ENCODE data around the gene NARS2. TPM values are rescaled to one million over a fixed set of nuclear protein-coding genes. Genes with fewer than 3 reads are reported as not detected.
"Not testable (repeated sequence)": the region's sequence is repeated elsewhere in the genome, so short reads cannot be mapped to it uniquely, and the experiment has no call there.

NARS2 gene
- total RNA-seq, 3 donors from 2014 or later, result 13.3 to 21.8 (median 19.0) TPM

DNA sequence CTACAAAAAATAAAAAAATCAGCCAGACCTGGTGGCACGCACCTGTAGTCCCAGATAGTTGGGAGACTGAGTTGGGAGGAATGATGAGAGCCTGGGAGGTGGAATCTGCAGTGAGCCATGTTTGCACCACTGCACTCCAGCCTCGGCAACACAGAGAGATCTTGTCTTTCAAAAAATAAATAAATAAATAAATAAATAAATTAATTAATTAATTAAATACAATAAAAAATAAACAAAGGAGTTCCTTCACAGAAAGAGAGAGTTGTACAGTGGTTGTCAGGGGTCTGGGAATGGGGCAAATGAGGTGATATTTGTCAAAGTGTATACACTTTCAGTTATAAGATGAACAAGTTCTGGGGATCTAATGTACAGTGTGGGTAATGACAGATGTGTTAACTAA lies 107.3 kb downstream of the NARS2 start:
- intact Hi-C loops (cut with DNase I; ENCODE audit: low total_unique reads), result no loop called here
- Histone ChIP-seq H3K36me3 (no peaks in the 10 kb centered on the region), H3K27ac (no peak overlapping the region), H3K4me3 (no peak overlapping the region), H3K9me3 (no peaks in the 10 kb centered on the region), H3K4me1 (no peaks in the 10 kb centered on the region), H3K27me3 (no peaks in the 10 kb centered on the region)
- TF ChIP-seq POLR2AphosphoS5 (IDR thresholded peaks at IDR 0.05) (no peak), POLR2A (IDR thresholded peaks at IDR 0.05) (no peak), CTCF (IDR thresholded peaks at IDR 0.05) (no peak)
- DNase-seq (ENCODE audit: low spot score in 2 of 2), result no peak

GRCh38 chr11:78465169-78465942 lies 109.3 kb downstream of the NARS2 start:
- Histone ChIP-seq H3K27ac (peak overlapping the region in 1 of 2 donors; percentile 43), H3K9me3 (no peaks in the 10 kb centered on the region), H3K27me3 (no peaks in the 10 kb centered on the region), H3K4me3 (no peak overlapping the region), H3K36me3 (no peaks in the 10 kb centered on the region), H3K4me1 (no peaks in the 10 kb centered on the region)
- TF ChIP-seq POLR2AphosphoS5 (IDR thresholded peaks at IDR 0.05) (no peak), CTCF (IDR thresholded peaks at IDR 0.05) (no peak), POLR2A (IDR thresholded peaks at IDR 0.05) (no peak)
- no peak for DNase-seq (ENCODE audit: low spot score in 2 of 2)
- intact Hi-C loops (cut with DNase I; ENCODE audit: low total_unique reads), result no loop called here

- DNase-seq (ENCODE audit: low spot score in 2 of 2); H3K36me3 ChIP-seq; H3K9me3 ChIP-seq; intact Hi-C loops (cut with DNase I; ENCODE audit: low total_unique reads); H3K4me1 ChIP-seq; H3K4me3 ChIP-seq; H3K27me3 ChIP-seq: not testable (repeated sequence)
- peak overlapping the region in 1 of 2 donors; percentile 43 for H3K27ac ChIP-seq
Observed at GRCh38 chr11:78464787-78465168, 109.9 kb downstream of the NARS2 start.

DNA sequence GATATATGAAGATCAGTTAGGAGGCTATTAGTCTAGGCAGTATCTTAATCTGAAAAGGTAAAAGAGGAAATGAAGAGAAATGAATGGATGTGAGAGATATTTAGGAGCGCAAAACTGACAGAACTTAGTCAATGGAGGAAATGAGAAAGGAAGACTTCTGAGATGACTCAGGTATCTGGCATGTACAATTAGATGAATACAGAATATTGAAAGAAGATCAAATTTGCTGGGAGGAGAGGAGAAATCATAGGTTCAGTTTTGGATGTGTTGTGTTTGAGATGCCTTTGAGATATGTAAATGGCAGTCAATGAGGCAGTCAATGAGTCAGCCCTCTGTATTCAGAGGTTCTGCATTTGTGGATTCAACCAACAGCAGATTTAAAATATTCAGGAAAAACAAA lies 114.2 kb downstream of the NARS2 start:
- DNase-seq (ENCODE audit: low spot score in 2 of 2), result no peak
- H3K4me3 ChIP-seq, result no peak overlapping the region
- H3K4me1 ChIP-seq, result no peaks in the 10 kb centered on the region
- no peaks in the 10 kb centered on the region for H3K36me3 ChIP-seq
- no peak for TF ChIP-seq POLR2A (IDR thresholded peaks at IDR 0.05)
- TF ChIP-seq CTCF (IDR thresholded peaks at IDR 0.05), result no peak
- no peak for TF ChIP-seq POLR2AphosphoS5 (IDR thresholded peaks at IDR 0.05)
- H3K27me3 ChIP-seq, result no peaks in the 10 kb centered on the region
- H3K27ac ChIP-seq, result no peak overlapping the region
- H3K9me3 ChIP-seq, result no peaks in the 10 kb centered on the region
- intact Hi-C loops (cut with DNase I; ENCODE audit: low total_unique reads), result no loop called here

DNA sequence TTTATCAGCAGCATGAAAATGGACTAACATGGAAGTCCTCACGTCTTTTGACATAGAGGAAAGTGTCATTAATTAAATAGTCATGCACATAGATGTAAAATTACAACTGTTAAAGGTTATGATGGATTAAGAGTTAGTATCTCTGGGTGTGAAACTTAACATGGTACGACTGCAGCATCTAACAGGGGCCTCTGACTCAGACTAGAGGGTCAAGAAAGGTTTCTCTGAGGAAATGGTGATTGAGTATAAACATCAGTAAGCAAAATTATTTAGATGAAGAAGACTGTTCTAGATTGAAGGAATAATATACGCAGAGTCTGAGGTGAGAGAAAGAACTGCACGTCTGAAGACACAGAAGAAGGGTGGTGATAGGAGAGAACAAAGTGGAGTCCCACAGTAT lies 114.9 kb downstream of the NARS2 start:
- no peak for DNase-seq (ENCODE audit: low spot score in 2 of 2)
- Histone ChIP-seq H3K4me1 (no peaks in the 10 kb centered on the region), H3K4me3 (no peak overlapping the region), H3K9me3 (no peaks in the 10 kb centered on the region), H3K27me3 (no peaks in the 10 kb centered on the region), H3K27ac (no peak overlapping the region), H3K36me3 (no peaks in the 10 kb centered on the region)
- intact Hi-C loops (cut with DNase I; ENCODE audit: low total_unique reads), result no loop called here
- TF ChIP-seq POLR2AphosphoS5 (IDR thresholded peaks at IDR 0.05) (no peak), CTCF (IDR thresholded peaks at IDR 0.05) (no peak), POLR2A (IDR thresholded peaks at IDR 0.05) (no peak)

Measured in breast epithelium (tissue), 4 donors.